Thyroid gland (tissue), 4 donors: Measurements from ENCODE around the gene PIN1.

Source experiments
- CTCF ChIP-seq, 6 experiments: fragments of 200-600 bp in 3 of 6; fragments of 450-650 bp in 3 of 6; sonication (generic) in 3 of 6; IDR thresholded peaks; one replicate each; pipeline ENCODE4 v1.5.1; 2016 to 2019; ENCODE audit warnings: antibody characterized with exemption in 6 of 6, mild to moderate bottlenecking in 2 of 6, inconsistent platforms in 1 of 6, moderate library complexity in 1 of 6
- POLR2A ChIP-seq, 2 donors: fragments of 450-650 bp; IDR thresholded peaks; one replicate each; pipeline ENCODE4 v1.6.1; 2017; ENCODE audit warnings: antibody characterized with exemption in 2 of 2, mild to moderate bottlenecking in 2 of 2, moderate library complexity in 1 of 2

GRCh38 chr19:9878511-9879196 lies 43.5 kb downstream of the PIN1 start:
- TF ChIP-seq CTCF (IDR thresholded peaks at IDR 0.05): no peak
- TF ChIP-seq POLR2A (IDR thresholded peaks at IDR 0.05): no peak
